Sigmoid colon (tissue), 4 donors: Measurements from ENCODE around the gene GNG2.

Source experiments
- POLR2A ChIP-seq, 2 donors: fragments of 450-650 bp; IDR thresholded peaks; one replicate each; pipeline ENCODE4 v1.6.1; 2016; ENCODE audit warnings: antibody characterized with exemption in 2 of 2, mild to moderate bottlenecking in 2 of 2, moderate library complexity in 2 of 2
- POLR2AphosphoS5 ChIP-seq, 4 donors: sonication (generic); formaldehyde crosslinking; IDR thresholded peaks; one replicate each; pipeline ENCODE4 v1.6.1; 2017; ENCODE audit warnings: antibody characterized with exemption in 4 of 4
- TF ChIP-seq, protein P1 (sequence below), 4 experiments: fragments of 450-650 bp in 3 of 4; fragments of 200-600 bp in 1 of 4; IDR thresholded peaks; one replicate each; pipeline ENCODE4 v1.5.1; 2016 to 2019; ENCODE audit warnings: antibody characterized with exemption in 4 of 4, mild to moderate bottlenecking in 3 of 4, moderate library complexity in 2 of 4

DNA sequence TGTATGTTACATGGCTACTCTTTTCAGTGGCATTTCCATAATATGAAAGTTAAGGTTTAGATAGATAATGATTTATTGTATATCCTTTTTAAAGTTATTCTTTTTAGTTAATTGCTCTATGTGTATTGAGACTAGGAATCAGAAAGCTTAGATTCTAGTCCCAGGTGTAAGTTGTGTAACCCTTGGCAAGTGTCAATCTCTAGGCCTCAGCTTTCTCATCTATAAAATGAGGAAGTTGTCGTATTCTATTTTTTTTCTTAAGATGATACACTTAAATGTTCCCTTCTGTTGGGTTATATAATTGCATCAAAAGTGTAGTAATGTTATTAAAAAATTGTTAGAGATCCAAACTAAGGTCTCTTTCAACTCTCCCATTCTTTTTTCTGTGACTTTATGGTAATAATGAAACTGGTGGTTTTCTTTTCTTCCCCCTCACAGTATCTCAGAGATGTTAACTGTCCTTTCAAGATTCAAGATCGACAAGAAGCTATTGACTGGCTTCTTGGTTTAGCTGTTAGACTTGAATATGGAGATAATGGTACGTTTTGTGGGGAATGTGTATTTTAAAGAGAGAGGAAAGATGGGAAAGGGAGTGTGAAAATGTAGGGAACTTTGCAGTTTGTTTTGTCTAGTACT, 133.0 kb downstream of the GNG2 start:
- no peak for TF ChIP-seq POLR2A (IDR thresholded peaks at IDR 0.05)
- no peak for TF ChIP-seq POLR2AphosphoS5 (IDR thresholded peaks at IDR 0.05)
- TF ChIP-seq, protein P1, sequence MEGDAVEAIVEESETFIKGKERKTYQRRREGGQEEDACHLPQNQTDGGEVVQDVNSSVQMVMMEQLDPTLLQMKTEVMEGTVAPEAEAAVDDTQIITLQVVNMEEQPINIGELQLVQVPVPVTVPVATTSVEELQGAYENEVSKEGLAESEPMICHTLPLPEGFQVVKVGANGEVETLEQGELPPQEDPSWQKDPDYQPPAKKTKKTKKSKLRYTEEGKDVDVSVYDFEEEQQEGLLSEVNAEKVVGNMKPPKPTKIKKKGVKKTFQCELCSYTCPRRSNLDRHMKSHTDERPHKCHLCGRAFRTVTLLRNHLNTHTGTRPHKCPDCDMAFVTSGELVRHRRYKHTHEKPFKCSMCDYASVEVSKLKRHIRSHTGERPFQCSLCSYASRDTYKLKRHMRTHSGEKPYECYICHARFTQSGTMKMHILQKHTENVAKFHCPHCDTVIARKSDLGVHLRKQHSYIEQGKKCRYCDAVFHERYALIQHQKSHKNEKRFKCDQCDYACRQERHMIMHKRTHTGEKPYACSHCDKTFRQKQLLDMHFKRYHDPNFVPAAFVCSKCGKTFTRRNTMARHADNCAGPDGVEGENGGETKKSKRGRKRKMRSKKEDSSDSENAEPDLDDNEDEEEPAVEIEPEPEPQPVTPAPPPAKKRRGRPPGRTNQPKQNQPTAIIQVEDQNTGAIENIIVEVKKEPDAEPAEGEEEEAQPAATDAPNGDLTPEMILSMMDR (IDR thresholded peaks at IDR 0.05) = no peak
